ENCODE results near the gene TOR1AIP2. TPM values are rescaled to one million over a fixed set of nuclear protein-coding genes. Genes with fewer than 3 reads are reported as not detected.

TOR1AIP2 gene
- total RNA-seq, 2 experiments from 2014 or later = 31.0 to 49.9 TPM

DNA sequence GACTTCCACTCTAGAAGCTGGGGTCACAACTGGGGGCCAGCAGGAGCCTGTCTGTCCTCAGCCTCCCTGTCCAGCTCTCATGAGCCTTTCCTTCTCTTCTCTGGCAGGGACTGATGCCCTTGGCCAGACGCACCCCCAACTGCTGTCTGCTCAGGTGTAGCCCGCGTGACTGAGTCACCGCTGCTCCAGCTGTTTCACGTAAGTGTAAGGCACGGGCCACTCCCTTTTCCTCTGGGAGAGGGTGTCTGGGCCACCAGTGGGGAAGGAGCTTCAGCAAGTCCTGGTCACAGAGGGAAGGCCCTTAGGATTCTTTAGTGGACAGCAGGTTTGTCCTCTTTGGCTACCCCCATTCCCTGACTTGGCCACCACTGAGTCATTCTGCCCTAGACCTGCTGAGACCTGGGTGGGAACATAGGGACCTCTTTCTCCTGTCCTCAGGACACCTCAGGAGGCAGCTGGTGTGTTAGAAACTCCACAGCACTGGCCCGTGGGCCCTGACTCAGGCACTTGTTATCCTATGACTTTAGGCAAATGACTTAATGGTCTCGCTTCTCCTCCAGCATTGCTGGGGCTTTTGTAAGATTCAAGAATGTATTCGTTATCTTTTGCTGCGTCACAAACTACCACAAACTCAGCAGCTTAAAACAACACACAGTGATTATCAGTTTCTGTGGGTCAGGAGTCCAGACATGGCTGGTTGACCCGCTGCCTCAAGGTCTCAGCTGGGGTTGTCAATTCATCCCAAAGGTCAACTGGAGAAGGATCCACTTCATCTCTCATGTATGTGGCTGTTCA lies 69.7 kb downstream of the TOR1AIP2 start:
- Histone ChIP-seq H3K4me2 (ENCODE audit: low read length) (no peak overlapping the region), H3K9me2 (ENCODE audit: insufficient read depth, low read length) (no peaks in the 10 kb centered on the region), H3K4me3 (ENCODE audit: low read depth, low read length, poor library complexity, severe bottlenecking) (no peak overlapping the region), H3K36me3 (ENCODE audit: insufficient read depth, low read length) (no peaks in the 10 kb centered on the region), H3K9me3 (ENCODE audit: low read length) (no peaks in the 10 kb centered on the region), H3K27ac (ENCODE audit: low read depth, low read length, poor library complexity, severe bottlenecking) (no peak overlapping the region), H2AFZ (ENCODE audit: low read length) (no peak overlapping the region), H3K4me1 (ENCODE audit: insufficient read depth, low read length, poor library complexity, severe bottlenecking) (no peaks in the 10 kb centered on the region), H3K79me2 (ENCODE audit: insufficient read depth, low read depth, low read length) (no peaks in the 10 kb centered on the region), H4K20me1 (ENCODE audit: insufficient read depth, low read length) (no peaks in the 10 kb centered on the region)
- ChIA-PET POLR2A (no interaction called here), CTCF (ENCODE audit: unreplicated experiment) (no interaction called here)
- no peak for DNase-seq (ENCODE audit: low spot score)
- no TSS peak for BruUV-seq (replicated peaks)
- TF ChIP-seq EZH2phosphoT487 (IDR thresholded peaks at IDR 0.05; ENCODE audit: borderline replicate concordance, low read depth, low read length) = no peak
- TF ChIP-seq, protein P1, sequence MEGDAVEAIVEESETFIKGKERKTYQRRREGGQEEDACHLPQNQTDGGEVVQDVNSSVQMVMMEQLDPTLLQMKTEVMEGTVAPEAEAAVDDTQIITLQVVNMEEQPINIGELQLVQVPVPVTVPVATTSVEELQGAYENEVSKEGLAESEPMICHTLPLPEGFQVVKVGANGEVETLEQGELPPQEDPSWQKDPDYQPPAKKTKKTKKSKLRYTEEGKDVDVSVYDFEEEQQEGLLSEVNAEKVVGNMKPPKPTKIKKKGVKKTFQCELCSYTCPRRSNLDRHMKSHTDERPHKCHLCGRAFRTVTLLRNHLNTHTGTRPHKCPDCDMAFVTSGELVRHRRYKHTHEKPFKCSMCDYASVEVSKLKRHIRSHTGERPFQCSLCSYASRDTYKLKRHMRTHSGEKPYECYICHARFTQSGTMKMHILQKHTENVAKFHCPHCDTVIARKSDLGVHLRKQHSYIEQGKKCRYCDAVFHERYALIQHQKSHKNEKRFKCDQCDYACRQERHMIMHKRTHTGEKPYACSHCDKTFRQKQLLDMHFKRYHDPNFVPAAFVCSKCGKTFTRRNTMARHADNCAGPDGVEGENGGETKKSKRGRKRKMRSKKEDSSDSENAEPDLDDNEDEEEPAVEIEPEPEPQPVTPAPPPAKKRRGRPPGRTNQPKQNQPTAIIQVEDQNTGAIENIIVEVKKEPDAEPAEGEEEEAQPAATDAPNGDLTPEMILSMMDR (conservative IDR thresholded peaks at IDR 0.05; ENCODE audit: low read length) = no peak
- intact Hi-C loops (cut with micrococcal nuclease; ENCODE audit: unreplicated experiment) = no loop called here

GRCh38 chr1:179807291-179807690 lies 70.3 kb downstream of the TOR1AIP2 start:
- H3K4me3 ChIP-seq (ENCODE audit: low read depth, low read length, poor library complexity, severe bottlenecking) = no peak overlapping the region
- no peak overlapping the region for H3K27ac ChIP-seq (ENCODE audit: low read depth, low read length, poor library complexity, severe bottlenecking)
- H3K4me2 ChIP-seq (ENCODE audit: low read length) = no peak overlapping the region
- no peaks in the 10 kb centered on the region for H3K36me3 ChIP-seq (ENCODE audit: insufficient read depth, low read length)
- no peaks in the 10 kb centered on the region for H4K20me1 ChIP-seq (ENCODE audit: insufficient read depth, low read length)
- POLR2A ChIA-PET = no interaction called here
- no peaks in the 10 kb centered on the region for H3K79me2 ChIP-seq (ENCODE audit: insufficient read depth, low read depth, low read length)
- BruUV-seq (replicated peaks) = no TSS peak
- H2AFZ ChIP-seq (ENCODE audit: low read length) = no peak overlapping the region
- DNase-seq (ENCODE audit: low spot score) = no peak
- intact Hi-C loops (cut with micrococcal nuclease; ENCODE audit: unreplicated experiment) = no loop called here
- no peaks in the 10 kb centered on the region for H3K4me1 ChIP-seq (ENCODE audit: insufficient read depth, low read length, poor library complexity, severe bottlenecking)
- TF ChIP-seq EZH2phosphoT487 (IDR thresholded peaks at IDR 0.05; ENCODE audit: borderline replicate concordance, low read depth, low read length) = no peak
- CTCF ChIA-PET (ENCODE audit: unreplicated experiment) = no interaction called here
- no peaks in the 10 kb centered on the region for H3K9me2 ChIP-seq (ENCODE audit: insufficient read depth, low read length)
- no peaks in the 10 kb centered on the region for H3K9me3 ChIP-seq (ENCODE audit: low read length)

DNA sequence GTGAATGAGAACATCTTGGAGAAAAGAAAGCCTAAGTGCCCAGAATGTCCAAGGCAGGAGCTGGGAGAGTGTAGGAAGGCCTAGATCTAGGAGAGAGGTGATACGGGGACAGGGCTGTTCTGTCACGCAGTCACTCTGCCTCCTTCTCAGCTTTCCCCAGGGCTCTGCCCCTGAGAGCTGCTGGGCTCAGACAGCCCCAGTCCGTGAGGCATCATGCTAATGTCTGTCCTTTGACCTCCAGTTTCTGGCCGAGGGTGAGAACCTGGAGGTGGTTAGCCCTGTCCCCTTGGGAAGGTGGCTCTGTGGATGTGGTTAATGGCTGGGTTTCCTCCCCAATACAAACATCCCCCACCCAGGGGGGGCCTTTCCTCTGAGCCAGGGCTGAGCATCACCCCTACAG lies 71.3 kb downstream of the TOR1AIP2 start:
- Histone ChIP-seq H3K4me3 (ENCODE audit: low read depth, low read length, poor library complexity, severe bottlenecking) (no peak overlapping the region), H3K27ac (ENCODE audit: low read depth, low read length, poor library complexity, severe bottlenecking) (no peak overlapping the region), H3K9me3 (ENCODE audit: low read length) (no peaks in the 10 kb centered on the region), H3K36me3 (ENCODE audit: insufficient read depth, low read length) (no peaks in the 10 kb centered on the region), H3K9me2 (ENCODE audit: insufficient read depth, low read length) (no peaks in the 10 kb centered on the region), H4K20me1 (ENCODE audit: insufficient read depth, low read length) (no peaks in the 10 kb centered on the region), H3K4me1 (ENCODE audit: insufficient read depth, low read length, poor library complexity, severe bottlenecking) (no peaks in the 10 kb centered on the region), H2AFZ (ENCODE audit: low read length) (no peak overlapping the region), H3K4me2 (ENCODE audit: low read length) (no peak overlapping the region), H3K79me2 (ENCODE audit: insufficient read depth, low read depth, low read length) (no peaks in the 10 kb centered on the region)
- no TSS peak for BruUV-seq (replicated peaks)
- no peak for DNase-seq (ENCODE audit: low spot score)
- TF ChIP-seq EZH2phosphoT487 (IDR thresholded peaks at IDR 0.05; ENCODE audit: borderline replicate concordance, low read depth, low read length) = no peak
- TF ChIP-seq, protein P1 (conservative IDR thresholded peaks at IDR 0.05; ENCODE audit: low read length) = no peak
- intact Hi-C loops (cut with micrococcal nuclease; ENCODE audit: unreplicated experiment) = no loop called here
- POLR2A ChIA-PET = no interaction called here
- CTCF ChIA-PET (ENCODE audit: unreplicated experiment) = interaction anchor here (0.8 kb wide), 1 partner anchor 8 kb away, joined by 3 read pairs; no protein-coding TSS in a partner anchor
